ENCODE results near the gene TAGLN2. TPM values are rescaled to one million over a fixed set of nuclear protein-coding genes. Genes with fewer than 3 reads are reported as not detected.

TAGLN2 gene
- total RNA-seq, 2 experiments from 2014 or later = 463 to 489 TPM

DNA sequence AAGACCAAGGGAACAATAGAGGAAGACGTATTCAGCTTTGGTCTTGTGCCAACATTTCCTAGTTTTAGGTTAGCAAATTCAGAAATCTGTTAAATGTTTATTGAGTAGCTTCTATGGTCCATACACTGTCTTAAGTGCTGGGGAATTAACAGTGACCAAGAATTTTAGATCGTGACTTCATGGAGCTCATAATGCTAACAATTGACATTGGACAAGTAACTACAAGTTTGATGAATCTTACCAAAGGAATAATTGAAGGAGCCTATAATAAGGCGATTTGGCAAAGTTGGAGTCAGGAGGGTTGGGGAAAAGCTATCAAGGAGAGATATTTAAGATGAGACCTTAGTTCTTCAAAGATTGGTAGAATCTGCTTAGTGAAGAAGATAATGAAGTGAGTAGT lies 30.1 kb upstream of the TAGLN2 start:
- no peaks in the 10 kb centered on the region for H3K36me3 Mint-ChIP-seq
- no peaks in the 10 kb centered on the region for H3K9me3 Mint-ChIP-seq
- H3K4me1 Mint-ChIP-seq = peaks cover 4% of the 10 kb centered on the region
- DNase-seq = no peak
- peaks cover 10% of the 10 kb centered on the region for H3K27me3 Mint-ChIP-seq
- no peak overlapping the region for H3K4me3 Mint-ChIP-seq
- no peak overlapping the region for H3K27ac Mint-ChIP-seq

DNA sequence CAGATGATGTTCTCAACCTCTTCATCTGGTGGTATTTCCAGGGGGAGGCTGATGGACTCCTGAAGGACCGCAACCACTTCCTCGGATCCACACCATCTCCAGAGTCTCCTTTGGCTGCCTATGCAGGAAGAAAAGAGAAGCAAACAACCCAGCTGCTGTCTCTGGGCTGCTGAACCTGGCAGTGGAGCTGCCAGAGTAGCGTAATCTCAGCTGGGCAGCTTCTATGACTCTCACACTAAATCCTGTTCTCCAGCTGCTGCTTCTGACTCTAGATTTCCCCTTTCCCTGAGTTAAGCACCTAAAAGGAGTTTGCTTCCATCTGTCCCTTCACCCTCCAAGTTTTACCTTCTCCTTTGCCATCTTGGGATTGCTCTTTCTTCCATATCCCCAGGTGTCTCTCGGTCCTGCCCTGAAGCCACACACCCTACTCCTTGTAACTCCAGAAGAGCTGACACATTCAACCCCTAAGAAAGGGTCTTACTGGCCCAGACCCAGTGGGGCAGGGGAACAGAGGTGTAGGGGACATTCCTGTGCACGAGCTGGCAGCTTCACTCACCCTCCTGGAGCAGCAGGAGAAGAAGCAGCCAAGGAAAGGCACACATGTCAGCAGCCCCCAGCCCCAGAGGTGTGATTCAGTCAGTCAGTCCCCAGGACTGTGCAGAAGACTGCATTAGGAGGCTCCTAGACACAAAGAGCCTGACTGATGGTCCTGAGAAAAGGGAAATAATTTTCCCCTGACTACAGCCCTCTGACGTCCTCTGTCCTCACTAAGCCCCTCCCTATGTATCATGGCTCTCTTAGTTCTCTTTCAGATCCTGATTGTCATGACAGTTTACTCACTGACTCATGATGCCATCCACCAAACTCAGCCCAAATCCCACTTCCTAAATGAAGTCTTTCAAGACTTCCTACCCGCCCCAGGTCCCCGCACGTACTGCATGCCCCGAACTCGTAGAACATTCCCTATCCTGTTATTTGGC lies 28.5 kb upstream of the TAGLN2 start, which contains the start of gene SLAMF9:
SLAMF9 (minus strand) TSS at position 702 of the 980 bp plus-strand sequence; CDS start at position 602, 100 bp downstream.
- no peaks in the 10 kb centered on the region for H3K9me3 Mint-ChIP-seq
- no peak for DNase-seq
- H3K4me3 Mint-ChIP-seq = no peak within 1 kb of the TSS
- H3K4me1 Mint-ChIP-seq = peaks cover 3% of the 10 kb centered on the region
- no peak within 1 kb of the TSS for H3K27ac Mint-ChIP-seq
- no peaks in the 10 kb centered on the region for H3K36me3 Mint-ChIP-seq
- peaks cover 10% of the 10 kb centered on the region for H3K27me3 Mint-ChIP-seq

DNA sequence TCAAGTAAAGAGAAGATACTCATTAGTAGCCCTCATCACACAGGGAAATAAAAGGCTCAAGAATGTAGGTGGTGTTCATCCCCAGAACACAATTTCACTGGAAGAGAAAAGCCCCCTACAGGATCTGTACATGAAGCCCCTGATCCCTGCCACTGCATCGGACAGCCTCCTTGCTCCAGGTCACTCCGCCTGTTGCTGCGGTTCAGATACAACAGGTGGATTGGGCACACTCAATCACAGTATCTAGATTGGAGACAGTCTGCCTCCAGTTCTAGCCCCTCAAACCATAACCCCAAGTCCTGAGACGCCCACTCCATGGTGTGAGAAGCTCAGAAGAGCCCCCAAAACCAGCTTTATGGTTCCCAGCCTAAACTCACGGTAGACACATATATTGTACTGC lies 27.6 kb upstream of the TAGLN2 start:
- Mint-ChIP-seq H3K27me3 (peaks cover 10% of the 10 kb centered on the region), H3K4me3 (no peak overlapping the region), H3K36me3 (no peaks in the 10 kb centered on the region), H3K4me1 (no peaks in the 10 kb centered on the region), H3K9me3 (no peaks in the 10 kb centered on the region), H3K27ac (no peak overlapping the region)
- DNase-seq = no peak

GRCh38 chr1:159951551-159951950 lies 26.2 kb upstream of the TAGLN2 start:
- peaks cover 10% of the 10 kb centered on the region for H3K27me3 Mint-ChIP-seq
- no peak for DNase-seq

GRCh38 chr1:159951016-159951415 lies 25.7 kb upstream of the TAGLN2 start:
- Mint-ChIP-seq H3K4me1 (no peaks in the 10 kb centered on the region), H3K9me3 (no peaks in the 10 kb centered on the region), H3K27ac (no peak overlapping the region), H3K27me3 (peaks cover 10% of the 10 kb centered on the region), H3K36me3 (no peaks in the 10 kb centered on the region), H3K4me3 (no peak overlapping the region)
- DNase-seq = no peak

More at GRCh38 chr1:159951551-159951950, 26.2 kb upstream of the TAGLN2 start:
- H3K9me3 Mint-ChIP-seq = no peaks in the 10 kb centered on the region
- H3K27ac Mint-ChIP-seq = no peak overlapping the region
- no peak overlapping the region for H3K4me3 Mint-ChIP-seq
- H3K4me1 Mint-ChIP-seq = no peaks in the 10 kb centered on the region
- H3K36me3 Mint-ChIP-seq = no peaks in the 10 kb centered on the region

- Mint-ChIP-seq H3K9me3 (no peaks in the 10 kb centered on the region), H3K4me3 (no peak overlapping the region), H3K27me3 (peaks cover 16% of the 10 kb centered on the region), H3K36me3 (no peaks in the 10 kb centered on the region), H3K27ac (no peak overlapping the region), H3K4me1 (peaks cover 4% of the 10 kb centered on the region)
- no peak for DNase-seq
Measured at GRCh38 chr1:159949981-159950381, 24.7 kb upstream of the TAGLN2 start.

DNA sequence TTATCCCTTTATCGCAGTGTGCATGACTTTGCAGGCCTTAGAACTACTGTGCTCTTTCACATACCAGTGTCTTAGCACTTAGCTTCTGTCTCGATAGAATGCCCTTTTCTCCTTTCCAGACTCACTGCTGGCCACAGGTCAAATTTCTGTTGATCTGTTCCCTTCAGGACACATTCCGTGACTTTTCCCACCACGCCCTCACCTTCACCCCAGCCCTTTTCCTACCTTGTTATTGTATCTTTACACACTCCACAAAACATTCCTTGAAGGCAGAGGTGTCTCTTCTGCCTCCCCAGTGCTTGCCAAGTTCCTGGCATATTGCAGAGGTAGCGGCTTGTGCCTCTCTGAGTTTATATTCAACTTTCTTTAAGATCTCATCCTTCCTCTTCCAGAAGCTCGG lies 23.8 kb upstream of the TAGLN2 start:
- Mint-ChIP-seq H3K27ac (no peak overlapping the region), H3K27me3 (peaks cover 24% of the 10 kb centered on the region), H3K4me3 (no peak overlapping the region), H3K9me3 (no peaks in the 10 kb centered on the region), H3K36me3 (no peaks in the 10 kb centered on the region), H3K4me1 (peaks cover 4% of the 10 kb centered on the region)
- no peak for DNase-seq

- Mint-ChIP-seq H3K9me3 (no peaks in the 10 kb centered on the region), H3K27me3 (peaks cover 26% of the 10 kb centered on the region), H3K4me3 (no peak overlapping the region), H3K4me1 (peaks cover 4% of the 10 kb centered on the region), H3K27ac (no peak overlapping the region), H3K36me3 (no peaks in the 10 kb centered on the region)
- DNase-seq = no peak
Measured at GRCh38 chr1:159947942-159948341, 22.6 kb upstream of the TAGLN2 start.

DNA sequence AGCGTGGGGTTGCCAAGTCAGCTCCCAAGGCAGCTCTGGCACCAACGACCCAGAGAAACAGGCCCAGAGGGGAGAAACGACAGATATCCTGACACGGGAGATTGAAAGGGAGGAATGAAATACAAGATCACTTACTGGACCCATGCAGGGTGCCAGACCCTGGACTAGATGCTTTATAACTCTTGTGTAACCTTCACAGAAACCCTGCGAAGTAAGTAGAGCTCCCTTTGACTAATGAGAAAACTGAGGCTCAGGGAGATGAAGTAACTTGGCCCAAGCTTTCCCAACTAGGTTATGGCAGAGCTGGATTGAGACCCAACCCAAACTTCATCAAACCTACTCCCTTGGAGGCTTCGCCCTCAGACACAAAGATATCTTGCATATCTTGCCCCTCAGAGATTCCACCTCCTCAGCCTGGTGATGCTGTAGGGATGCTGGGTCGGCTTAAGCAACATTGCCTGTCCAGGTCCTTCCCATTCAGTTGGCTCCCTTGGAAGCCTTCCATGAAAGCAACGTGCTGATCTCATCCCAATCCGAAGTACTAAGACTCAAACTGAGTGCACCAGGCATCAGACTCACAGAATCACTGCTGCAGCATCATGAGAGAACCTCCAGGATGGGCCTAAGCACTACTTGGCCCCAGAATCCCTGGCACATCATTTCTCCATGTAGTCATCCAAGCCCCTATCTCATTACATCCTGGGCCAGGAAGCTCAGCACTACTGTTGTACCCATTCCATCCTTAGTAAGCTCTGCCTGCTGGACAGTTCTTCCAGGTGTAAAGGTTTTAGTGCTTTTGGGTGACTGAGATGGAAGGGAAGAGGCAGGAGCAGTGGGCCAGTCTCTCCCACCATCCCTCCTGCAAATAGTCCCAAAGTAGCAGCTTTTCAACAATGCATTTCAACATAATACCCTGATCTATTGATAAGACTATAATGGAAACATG lies 21.2 kb upstream of the TAGLN2 start:
- H3K4me1 Mint-ChIP-seq = peaks cover 4% of the 10 kb centered on the region
- H3K36me3 Mint-ChIP-seq = no peaks in the 10 kb centered on the region
- peaks cover 21% of the 10 kb centered on the region for H3K27me3 Mint-ChIP-seq

DNA sequence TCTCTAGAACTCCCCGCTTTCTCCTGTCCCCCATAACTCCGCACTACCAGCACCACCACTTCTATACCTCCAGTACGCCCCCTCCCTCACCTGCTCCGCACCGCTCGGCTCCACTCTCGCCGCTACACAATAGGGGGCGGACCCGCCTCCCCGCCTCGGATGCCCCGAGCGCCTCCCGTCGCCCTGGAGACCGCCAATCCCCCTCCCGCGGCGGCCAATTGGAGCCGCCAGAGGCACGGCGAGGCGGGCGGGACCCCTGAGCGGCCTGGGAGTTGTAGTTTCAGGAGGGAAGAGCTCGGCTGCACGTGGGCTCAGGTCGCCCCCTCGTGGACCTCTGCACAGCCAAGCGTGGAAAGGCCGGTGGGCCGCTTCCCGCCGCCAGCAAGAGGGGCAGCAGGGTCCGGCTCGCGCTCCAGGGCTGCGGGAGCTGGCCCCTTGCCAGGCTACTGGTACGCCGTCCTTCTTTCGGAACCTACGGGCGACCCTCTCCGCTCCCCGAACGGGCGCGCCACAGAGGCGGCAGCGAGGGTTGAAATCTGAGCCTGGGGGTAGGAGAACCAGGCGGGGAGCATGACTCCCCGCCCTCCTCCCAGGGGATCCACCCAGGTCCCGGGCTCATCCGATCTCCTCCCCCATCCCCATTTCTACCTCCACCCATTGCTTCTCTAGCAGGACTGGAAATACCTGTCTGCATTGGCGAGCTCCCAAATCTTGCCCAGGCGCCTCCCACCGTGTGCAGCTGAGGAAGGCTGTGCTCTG lies 20.4 kb upstream of the TAGLN2 start, which contains the start of gene IGSF9:
IGSF9 (minus strand) TSS at position 131 of the 759 bp plus-strand sequence. CDS start 2,159 bp downstream, outside the sequence.
- H3K36me3 Mint-ChIP-seq = no peaks in the 10 kb centered on the region
- no peaks in the 10 kb centered on the region for H3K9me3 Mint-ChIP-seq
- H3K27me3 Mint-ChIP-seq = peaks cover 21% of the 10 kb centered on the region
- H3K27ac Mint-ChIP-seq = no peak within 1 kb of the TSS
- peak within 1 kb of the TSS; percentile 63 for H3K4me3 Mint-ChIP-seq
- H3K4me1 Mint-ChIP-seq = peaks cover 4% of the 10 kb centered on the region
- DNase-seq = peak; percentile 90

More for the DNA sequence above, 21.2 kb upstream of the TAGLN2 start:
- no peak for DNase-seq
- no peaks in the 10 kb centered on the region for H3K9me3 Mint-ChIP-seq
- peak overlapping the region; percentile 38 for H3K4me3 Mint-ChIP-seq
- no peak overlapping the region for H3K27ac Mint-ChIP-seq

DNA sequence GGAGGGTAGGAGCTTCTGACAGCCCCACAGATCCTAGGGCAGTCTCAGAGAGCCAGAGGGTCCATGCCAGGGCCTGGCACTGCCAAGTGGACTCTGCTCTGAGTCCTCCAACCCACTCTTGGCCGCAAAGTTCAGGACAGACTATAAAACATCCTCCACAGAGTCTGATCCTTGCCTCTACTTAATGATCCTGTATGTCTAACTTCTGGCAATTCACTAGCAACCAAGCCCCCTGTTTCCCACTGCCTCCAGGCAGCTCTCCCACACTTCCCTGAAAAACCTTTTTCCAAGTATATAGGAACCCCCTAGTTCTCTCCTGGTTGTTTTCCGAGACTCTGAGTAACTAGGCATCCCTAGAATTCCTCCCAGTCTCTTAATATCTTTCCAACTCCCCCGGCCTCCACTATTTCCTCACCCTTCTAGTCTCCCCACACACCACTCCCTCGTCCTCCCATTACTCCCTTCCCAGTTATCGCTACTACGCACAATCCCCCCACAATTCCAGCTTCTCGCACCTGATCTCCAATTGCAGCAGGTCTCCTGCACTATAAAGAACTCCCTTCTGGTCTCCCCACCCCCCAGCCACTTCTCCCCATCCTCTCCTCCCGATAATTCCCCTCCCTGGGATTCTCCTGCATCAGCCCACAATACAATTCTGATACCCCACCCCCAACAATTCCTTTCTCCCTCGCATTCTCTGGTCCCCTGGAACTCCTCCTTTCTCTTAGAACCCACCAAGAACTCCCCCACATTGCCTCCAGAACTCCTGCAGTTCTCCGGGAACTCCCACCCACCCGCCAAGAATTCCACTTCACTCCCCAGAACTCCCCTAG lies 19.5 kb upstream of the TAGLN2 start:
- no peaks in the 10 kb centered on the region for H3K36me3 Mint-ChIP-seq
- H3K27me3 Mint-ChIP-seq = peaks cover 21% of the 10 kb centered on the region
- H3K4me3 Mint-ChIP-seq = peak overlapping the region; percentile 63
- no peaks in the 10 kb centered on the region for H3K9me3 Mint-ChIP-seq
- no peak overlapping the region for H3K27ac Mint-ChIP-seq
- DNase-seq = no peak
- H3K4me1 Mint-ChIP-seq = peaks cover 4% of the 10 kb centered on the region

- peaks cover 21% of the 10 kb centered on the region for H3K27me3 Mint-ChIP-seq
- no peak overlapping the region for H3K4me3 Mint-ChIP-seq
- H3K4me1 Mint-ChIP-seq = peaks cover 4% of the 10 kb centered on the region
- no peaks in the 10 kb centered on the region for H3K36me3 Mint-ChIP-seq
- H3K27ac Mint-ChIP-seq = no peak overlapping the region
- no peaks in the 10 kb centered on the region for H3K9me3 Mint-ChIP-seq
- no peak for DNase-seq
Measured at GRCh38 chr1:159943908-159944622, 18.8 kb upstream of the TAGLN2 start.

DNA sequence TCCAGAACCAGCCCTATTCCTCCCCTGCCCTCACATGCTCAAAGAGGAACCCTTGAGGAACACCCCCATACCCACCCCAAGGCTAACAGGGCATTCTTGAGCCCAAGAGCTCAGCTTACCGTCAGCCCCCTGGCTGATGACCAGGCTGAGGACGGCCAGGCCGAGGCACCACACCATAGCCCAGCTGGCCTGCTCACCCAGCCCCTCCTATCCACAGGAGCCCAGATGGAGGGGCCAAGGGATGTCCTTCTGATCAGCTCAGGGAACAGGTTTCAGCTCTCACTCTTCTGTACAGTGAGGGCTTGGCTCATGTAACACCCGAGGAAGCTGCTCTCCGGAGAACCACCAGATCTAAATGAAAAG lies 18.0 kb upstream of the TAGLN2 start:
- no peak for DNase-seq
- Mint-ChIP-seq H3K27ac (no peak overlapping the region), H3K36me3 (no peaks in the 10 kb centered on the region), H3K4me3 (no peak overlapping the region), H3K9me3 (no peaks in the 10 kb centered on the region), H3K4me1 (peaks cover 4% of the 10 kb centered on the region), H3K27me3 (peaks cover 21% of the 10 kb centered on the region)
